HepG2 (cell line): Measurements from ENCODE around the gene CAPN9.

Source experiments
- JUNB ChIP-seq: sonication (generic); formaldehyde crosslinking; IDR thresholded peaks from 2 replicates; pipeline ENCODE4 v1.8.0; 2022; ENCODE audit warnings: missing genetic modification reagents, mild to moderate bottlenecking, borderline replicate concordance
- SMC3 ChIP-seq: IDR thresholded peaks from 2 replicates; pipeline ENCODE4 v1.6.1; 2011; ENCODE audit warnings: low read length, improper control_type of control experiment
- SRSF1 ChIP-seq: fragments of 200-400 bp; formaldehyde crosslinking; optimal IDR thresholded peaks from 2 replicates; pipeline ENCODE3; 2017; ENCODE audit warnings: mild to moderate bottlenecking, low read depth, low read length, moderate library complexity

- TF ChIP-seq SMC3 (no peak), SRSF1 (no peak), JUNB (CRISPR knock-in tag) (no peak)
These were observed 54.0 kb downstream of the CAPN9 start for GRCh38 chr1:230800891-230801840.
